SK-MEL-5 (cell line): ENCODE data around the gene PRDM7. TPM values are rescaled to one million over a fixed set of nuclear protein-coding genes. Genes with fewer than 3 reads are reported as not detected.

Experiments used
- DNase-seq: peaks from one replicate; pipeline ENCODE4 v3.0.0-alpha.2; 2016; ENCODE audit warnings: low read depth, low spot score
- in situ Hi-C: cut with HindIII; loops from 2 replicates; pipeline ENCODE4 v1.10.0; 2016; ENCODE audit warnings: low sequenced_read_pairs, high pct_unique_total_duplicates, low pct_unique_long_range_greater_than_20kb
- total RNA-seq: library from RNA; depleted of rRNA; stranded (reverse); fragments of >200 nt; shearing (Covaris generic); gene quantifications from 2 replicates; pipeline ENCODE4 v1.2.3, GENCODE V29; 2014

PRDM7 gene
- total RNA-seq, 1 experiment from 2014 or later: 4.1 TPM

- in situ Hi-C loops: no loop called here
- peak; percentile 15 for DNase-seq
These were observed 54.1 kb downstream of the PRDM7 start for GRCh38 chr16:90023078-90023447.

GRCh38 chr16:90022209-90023077 is 54.7 kb downstream of the PRDM7 start:
- in situ Hi-C loops: no loop called here
- peak; percentile 84 for DNase-seq

- DNase-seq: peak; percentile 96
- in situ Hi-C loops: no loop called here
These were observed 56.2 kb downstream of the PRDM7 start for GRCh38 chr16:90020838-90021382.

GRCh38 chr16:90020260-90020837 is 56.8 kb downstream of the PRDM7 start:
- in situ Hi-C loops: no loop called here

GRCh38 chr16:90019543-90020259 is 57.4 kb downstream of the PRDM7 start:
- in situ Hi-C loops: no loop called here
- DNase-seq: peak; percentile 42

More at GRCh38 chr16:90020260-90020837, 56.8 kb downstream of the PRDM7 start:
- DNase-seq: no peak

- DNase-seq: no peak
- in situ Hi-C loops: no loop called here
These were observed 58.2 kb downstream of the PRDM7 start, which contains the start of gene DBNDD1 for GRCh38 chr16:90018652-90019542. DBNDD1 (minus strand) TSS chr16:90019456; CDS start chr16:90019341, 115 bp downstream.

- in situ Hi-C loops: no loop called here
- no peak for DNase-seq
These were observed 58.9 kb downstream of the PRDM7 start for GRCh38 chr16:90018297-90018651.

GRCh38 chr16:90016339-90016950 is 60.7 kb downstream of the PRDM7 start:
- DNase-seq: no peak
- in situ Hi-C loops: no loop called here

GRCh38 chr16:90015586-90016338 is 61.4 kb downstream of the PRDM7 start:
- no peak for DNase-seq
- in situ Hi-C loops: no loop called here

- in situ Hi-C loops: no loop called here
- DNase-seq: no peak
These were observed 64.0 kb downstream of the PRDM7 start for GRCh38 chr16:90012991-90013745.

GRCh38 chr16:90011908-90012501 is 65.1 kb downstream of the PRDM7 start:
- in situ Hi-C loops: no loop called here
- no peak for DNase-seq

- in situ Hi-C loops: no loop called here
- DNase-seq: no peak
These were observed 65.7 kb downstream of the PRDM7 start for GRCh38 chr16:90011508-90011819.

GRCh38 chr16:90010676-90011507 is 66.2 kb downstream of the PRDM7 start:
- DNase-seq: no peak
- in situ Hi-C loops: no loop called here

- in situ Hi-C loops: no loop called here
- DNase-seq: no peak
These were observed 67.8 kb downstream of the PRDM7 start for GRCh38 chr16:90009172-90009899.
